Islet precursor cell (in vitro differentiated cells): ENCODE results near the gene FUT8.

Experiments
- DNase-seq: peaks from one replicate; pipeline ENCODE4 v3.0.0-alpha.2; 2018

FUT8 gene

GRCh38 chr14:65560340-65561027 is 148.0 kb downstream of the FUT8 start:
- DNase-seq: no peak

- DNase-seq: no peak
Observed at GRCh38 chr14:65564370-65564769, 151.8 kb downstream of the FUT8 start.

- DNase-seq: no peak
Observed at GRCh38 chr14:65565948-65566347, 153.4 kb downstream of the FUT8 start.

- DNase-seq: no peak
Observed at GRCh38 chr14:65566820-65567522, 154.4 kb downstream of the FUT8 start.

GRCh38 chr14:65574611-65575010 is 162.1 kb downstream of the FUT8 start:
- DNase-seq: no peak

- DNase-seq: no peak
Observed at GRCh38 chr14:65575389-65575788, 162.9 kb downstream of the FUT8 start.

GRCh38 chr14:65580973-65581372 is 168.4 kb downstream of the FUT8 start:
- DNase-seq: no peak

DNA sequence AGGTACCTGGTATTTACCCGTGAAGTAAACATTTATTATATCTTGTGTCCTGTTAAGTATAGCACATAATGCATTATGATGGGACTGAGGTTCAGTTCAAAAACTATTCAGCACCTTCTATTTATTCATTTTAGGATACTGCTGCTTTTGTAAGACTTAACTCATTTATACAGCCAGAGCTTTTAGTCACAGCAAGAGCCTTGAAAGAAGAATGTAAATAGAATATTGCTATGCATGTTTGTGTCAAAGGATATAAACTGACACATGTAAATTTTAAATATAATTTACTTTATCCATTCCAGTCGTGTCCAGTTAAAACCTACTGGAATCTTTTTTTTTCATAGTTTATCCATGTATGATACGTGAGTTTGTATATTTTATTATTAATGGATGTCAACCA is 168.8 kb downstream of the FUT8 start:
- no peak for DNase-seq

DNA sequence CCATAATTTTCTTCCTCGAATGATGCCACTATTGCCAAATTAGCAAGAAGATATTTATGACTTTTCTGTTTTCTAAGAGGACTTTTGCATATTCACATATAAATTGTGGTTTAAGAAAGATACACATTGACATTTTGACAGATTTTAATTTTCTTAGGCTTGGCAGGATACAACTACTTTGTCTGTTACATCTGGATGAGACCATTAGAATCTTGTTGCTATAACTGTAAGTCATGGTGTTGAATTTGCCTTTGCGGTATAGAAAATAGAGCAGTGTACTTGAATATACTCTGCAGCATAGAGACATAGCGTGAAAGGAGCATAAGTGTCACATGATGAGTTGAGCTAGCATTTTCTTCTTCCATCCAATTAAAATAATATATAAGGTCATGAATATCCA is 169.3 kb downstream of the FUT8 start:
- DNase-seq: no peak

GRCh38 chr14:65585216-65585615 is 172.7 kb downstream of the FUT8 start:
- no peak for DNase-seq

- no peak for DNase-seq
Observed at GRCh38 chr14:65588426-65589140, 176.1 kb downstream of the FUT8 start.

DNA sequence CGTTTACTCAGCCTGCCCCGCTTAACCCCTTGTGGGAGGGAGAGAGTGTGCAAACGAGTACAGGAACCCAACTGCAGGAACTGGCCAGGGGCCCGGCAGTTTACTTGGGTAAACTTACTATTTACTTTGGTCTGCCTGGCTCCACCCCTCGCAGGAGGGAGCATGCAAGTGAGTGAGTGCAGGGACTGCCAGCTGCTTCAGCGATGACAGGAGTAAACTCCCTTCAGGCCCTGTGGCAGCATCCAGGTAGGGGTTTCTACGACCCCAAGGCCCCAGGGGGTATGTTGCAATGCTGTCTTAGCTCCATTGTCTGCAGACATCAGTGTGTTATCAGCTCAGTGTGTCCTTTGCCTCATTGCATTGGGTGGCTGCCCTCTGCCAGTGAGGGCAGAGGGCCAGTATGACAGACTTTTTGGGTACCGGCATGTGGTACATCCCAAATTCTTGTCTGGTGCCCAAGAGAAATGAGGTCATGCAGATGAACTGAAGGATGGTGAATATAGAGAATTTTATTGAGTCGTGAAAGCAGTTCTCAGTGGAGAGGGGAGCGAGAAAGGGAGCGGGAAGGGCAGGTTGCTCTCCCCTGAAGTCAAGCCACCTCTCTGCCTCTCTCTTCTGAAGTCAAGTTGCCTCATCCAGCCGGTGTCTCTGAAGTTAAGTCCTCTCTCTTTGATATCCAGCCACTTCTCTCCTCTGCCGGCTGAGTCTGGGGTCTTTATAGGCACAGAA is 181.8 kb downstream of the FUT8 start:
- DNase-seq: peak; percentile 82

GRCh38 chr14:65594882-65595237 is 182.3 kb downstream of the FUT8 start:
- no peak for DNase-seq

DNA sequence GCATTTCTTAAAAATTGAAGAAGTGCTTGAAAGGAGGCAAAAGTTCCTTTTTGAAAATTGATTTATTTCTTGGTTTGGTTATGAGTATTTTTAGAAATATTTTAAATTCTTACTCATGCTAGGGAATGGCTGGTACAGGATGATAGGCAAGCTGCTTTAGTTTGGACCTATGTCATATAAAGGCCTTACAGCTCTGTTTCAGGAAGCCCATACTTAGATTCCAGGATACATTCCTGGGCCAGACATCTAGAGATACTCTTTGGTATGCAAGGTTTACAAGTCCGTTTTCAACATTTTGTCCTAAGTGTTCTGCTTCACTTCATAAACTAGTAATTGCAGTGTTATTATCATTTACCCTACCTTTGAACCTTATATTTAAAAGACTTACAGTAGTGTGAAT is 186.8 kb downstream of the FUT8 start:
- DNase-seq: no peak

GRCh38 chr14:65600742-65601141 is 188.2 kb downstream of the FUT8 start:
- no peak for DNase-seq

GRCh38 chr14:65604535-65604934 is 192.0 kb downstream of the FUT8 start:
- DNase-seq: no peak

- no peak for DNase-seq
Observed at GRCh38 chr14:65604936-65605335, 192.4 kb downstream of the FUT8 start.

- no peak for DNase-seq
Observed at GRCh38 chr14:65606460-65606859, 193.9 kb downstream of the FUT8 start.

GRCh38 chr14:65613131-65613650 is 200.7 kb downstream of the FUT8 start:
- no peak for DNase-seq

GRCh38 chr14:65618996-65619395 is 206.5 kb downstream of the FUT8 start:
- no peak for DNase-seq

DNA sequence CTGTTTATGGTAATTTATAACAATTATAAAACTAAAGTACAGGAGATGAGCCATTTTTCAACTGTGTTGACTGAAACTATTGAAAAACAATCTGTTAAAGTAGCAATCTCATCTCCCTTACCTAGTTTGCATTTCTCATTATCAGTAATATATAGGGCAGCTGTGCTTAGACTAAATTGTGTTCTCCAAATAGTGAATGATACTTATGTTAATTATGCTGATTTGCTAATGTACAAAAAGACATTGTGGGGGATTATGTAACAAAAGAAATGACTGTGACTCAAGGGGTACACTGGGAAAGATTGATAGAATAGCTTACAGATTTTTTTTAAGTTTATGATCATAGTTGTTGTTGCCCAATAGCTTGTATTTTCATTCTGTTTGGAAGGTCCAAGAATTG is 207.7 kb downstream of the FUT8 start:
- no peak for DNase-seq

DNA sequence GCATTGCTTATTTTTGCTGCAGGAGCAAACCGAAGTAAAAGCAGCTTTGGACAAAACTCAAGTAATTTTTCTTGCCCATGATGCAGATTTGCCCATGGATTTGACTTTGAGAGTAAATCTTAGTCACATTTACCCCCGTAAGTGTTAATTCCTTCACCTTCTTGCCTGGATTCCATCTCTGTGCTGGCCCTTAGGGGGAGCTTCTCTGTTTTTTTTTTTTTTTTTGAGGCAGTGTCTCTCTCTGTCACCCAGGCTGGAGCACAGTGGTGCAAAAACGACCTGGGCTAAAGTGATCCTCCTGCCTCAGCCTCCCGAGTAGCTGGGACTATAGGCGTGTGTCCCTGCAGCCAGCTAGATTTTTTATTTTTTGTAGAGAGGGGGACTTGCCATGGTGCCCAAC is 210.2 kb downstream of the FUT8 start:
- DNase-seq: no peak

DNA sequence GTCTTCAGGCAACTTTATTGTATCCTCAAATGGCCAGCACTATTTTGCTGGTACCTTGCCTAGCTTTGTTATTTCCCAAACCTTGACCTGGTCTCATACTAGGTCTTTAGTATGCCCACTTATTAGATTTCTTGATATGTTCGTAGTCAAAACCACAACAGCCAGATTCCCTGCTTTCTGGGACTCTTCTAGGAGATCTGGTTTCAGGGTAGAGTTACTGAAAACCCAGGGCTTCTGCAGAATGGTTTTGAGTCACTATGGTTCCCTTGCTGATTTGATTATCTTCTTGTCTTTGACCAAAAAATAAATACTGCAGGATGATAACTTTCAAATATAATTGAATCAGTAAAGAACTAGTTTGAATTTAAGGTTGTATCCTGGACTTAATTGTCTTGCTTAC is 211.2 kb downstream of the FUT8 start:
- DNase-seq: no peak
